K562 (cell line): ENCODE measurements around the gene LGR6. TPM values are rescaled to one million over a fixed set of nuclear protein-coding genes. Genes with fewer than 3 reads are reported as not detected.
A peak's percentile ranks its signal among the peaks of the same experiment; 100 is the strongest.

Source experiments
- C11orf30 ChIP-seq: fragments of 450-650 bp; IDR thresholded peaks from 2 replicates; pipeline ENCODE4 v1.6.1; 2016; ENCODE audit warnings: low read depth, mild to moderate bottlenecking
- CEBPZ ChIP-seq: fragments of 150-350 bp; IDR thresholded peaks from 2 replicates; pipeline ENCODE4 v1.6.1; 2014; ENCODE audit warnings: low read depth, mild to moderate bottlenecking, low read length, borderline replicate concordance
- E2F1 ChIP-seq: sonication (generic); formaldehyde crosslinking; IDR thresholded peaks from 2 replicates; pipeline ENCODE4 v1.8.1; 2023; ENCODE audit warnings: mild to moderate bottlenecking, missing genetic modification reagents, moderate library complexity
- FOS ChIP-seq: IDR thresholded peaks from 3 replicates; pipeline ENCODE4 v1.6.1; 2011; ENCODE audit not compliant: insufficient read length; ENCODE audit errors: extremely low read depth
- HOMEZ ChIP-seq: fragments of 250-450 bp; sonication (Bioruptor Pico); IDR thresholded peaks from 2 replicates; pipeline ENCODE4 v1.4.0; 2020; ENCODE audit warnings: mild to moderate bottlenecking, moderate library complexity
- KAT8 ChIP-seq: fragments of 450-650 bp; IDR thresholded peaks from 2 replicates; pipeline ENCODE4 v1.6.1; 2016; ENCODE audit warnings: low read depth, mild to moderate bottlenecking
- KHSRP ChIP-seq: fragments of 450-650 bp; IDR thresholded peaks from 2 replicates; pipeline ENCODE4 v1.6.1; 2017
- NR2C1 ChIP-seq, 2 experiments: fragments of 450-650 bp; IDR thresholded peaks; 2 replicates each; pipeline ENCODE4 v1.6.1; 2017; ENCODE audit warnings: mild to moderate bottlenecking in 2 of 2, antibody characterized with exemption in 1 of 2, inconsistent platforms in 1 of 2, missing compliant biosample characterization in 1 of 2, missing genetic modification characterization in 1 of 2
- TBP ChIP-seq: optimal IDR thresholded peaks from 2 replicates; pipeline ENCODE3; 2011; ENCODE audit warnings: low read depth, low read length, improper control_type of control experiment
- TCF15 ChIP-seq: fragments of 250-450 bp; sonication (Bioruptor Pico); IDR thresholded peaks from 2 replicates; pipeline ENCODE4 v1.8.0; 2022; ENCODE audit warnings: moderate library complexity, mild to moderate bottlenecking, inconsistent platforms
- TEAD1 ChIP-seq, 2 experiments: fragments of 450-650 bp in 1 of 2; sonication (generic) in 1 of 2; formaldehyde crosslinking; IDR thresholded peaks; 2 replicates each; pipeline versions ENCODE4 v1.4.0 to v1.8.0; 2020 to 2022; ENCODE audit warnings: mild to moderate bottlenecking in 2 of 2, missing genetic modification reagents in 1 of 2
- TEAD4 ChIP-seq, 2 experiments: sonication (generic) in 1 of 2; formaldehyde crosslinking in 1 of 2; IDR thresholded peaks; 2 replicates each; pipeline versions ENCODE4 v1.6.1 to v1.8.0; 2012 to 2022; ENCODE audit warnings: borderline replicate concordance in 1 of 2, inconsistent platforms in 1 of 2, low read length in 1 of 2, mild to moderate bottlenecking in 1 of 2, missing genetic modification reagents in 1 of 2
- ZBTB34 ChIP-seq: fragments of 250-450 bp; sonication (Bioruptor Pico); IDR thresholded peaks from 2 replicates; pipeline ENCODE4 v1.8.0; 2021; ENCODE audit warnings: mild to moderate bottlenecking, moderate library complexity
- ZNF3 ChIP-seq: fragments of 250-450 bp; sonication (Bioruptor Pico); IDR thresholded peaks from 2 replicates; pipeline ENCODE4 v1.5.0; 2021; ENCODE audit warnings: mild to moderate bottlenecking, moderate library complexity
- ZNF395 ChIP-seq: fragments of 200-800 bp; sonication (Bioruptor generic); IDR thresholded peaks from 2 replicates; pipeline ENCODE4 v1.6.1; 2017; ENCODE audit warnings: missing genetic modification characterization, missing compliant biosample characterization
- ZNF507 ChIP-seq: conservative IDR thresholded peaks from 2 replicates; pipeline ENCODE4 v1.6.1; 2017; ENCODE audit warnings: missing genetic modification characterization, missing compliant biosample characterization
- polyA plus RNA-seq, 8 experiments: library from polyadenylated mRNA; depleted of rRNA in 4 of 8; stranded (reverse) in 5 of 8; unstranded in 3 of 8; fragments of >200 nt; fragmentation: Nextera tagmentation in 2 of 8; fragmentation: Illumina TruSeq in 1 of 8; extraction: Ambion mirVana in 2 of 8; extraction: Trizol in 1 of 8; gene quantifications; 2 replicates each; pipeline versions ENCODE4 v1.2.1 to v1.2.3, GENCODE V29; 2011 to 2014; ENCODE audit warnings: inconsistent platforms in 1 of 8, missing spikeins in 1 of 8
- total RNA-seq, 7 experiments: library from RNA; depleted of rRNA in 6 of 7; stranded (reverse); fragments of >200 nt in 6 of 7; fragmentation: Illumina TruSeq in 2 of 7; extraction: Trizol in 2 of 7; gene quantifications; 2 replicates each; pipeline versions ENCODE4 v1.2.1 to v1.2.3, GENCODE V29; 2011 to 2021; ENCODE audit warnings: low replicate concordance in 1 of 7

LGR6 gene
- total and polyA plus RNA-seq, 9 of the 15 experiments (the other 6 are each of a cell fraction or from before 2014, with no cell fraction given) = 0.01 to 0.54 (median 0.17) TPM; not detected in 1

- TF ChIP-seq E2F1 (no peak), TEAD4 (IDR thresholded peaks at IDR 0.05; ENCODE audit: low read length) (no peak), TEAD4 (CRISPR knock-in tag; IDR thresholded peaks at IDR 0.05; ENCODE audit: borderline replicate concordance) (0 out of 2 replicates have a peak, but pooled peaks have one; percentile 26), ZNF395 (peak; percentile 23; the same call in 1 of the 2 replicates), FOS (no peak), TEAD1 (CRISPR knock-in tag; IDR thresholded peaks at IDR 0.05) (0 out of 4 replicates have a peak, but pooled peaks of 1 of the 2 experiments have one; percentile 47), CEBPZ (no peak), ZBTB34 (CRISPR knock-in tag) (no peak), KAT8 (no peak), HOMEZ (no peak), TBP (peak; percentile 4), ZNF3 (no peak), ZNF507 (tag) (no peak), TCF15 (CRISPR knock-in tag) (no peak), KHSRP (no peak), C11orf30 (peak; percentile 82), NR2C1 (IDR thresholded peaks at IDR 0.05) (peak; percentile 49; the same call in 1 of the 2 replicates), NR2C1 (tag; IDR thresholded peaks at IDR 0.05) (no peak; the same call in none of the 2 replicates)
These were observed 30.9 kb upstream of the LGR6 start (continued) for GRCh38 chr1:202162418-202163280.
